NCI-H82 treated with DMSO at 0.1 percent for 48 hours (cell line): ENCODE results near the gene TRIM8.

Source experiments
- DNase-seq: peaks from one replicate; lab custom pipeline; 2025; ENCODE audit not compliant: unreplicated experiment; lab: John Stamatoyannopoulos, UW

The TRIM8 gene, protein sequence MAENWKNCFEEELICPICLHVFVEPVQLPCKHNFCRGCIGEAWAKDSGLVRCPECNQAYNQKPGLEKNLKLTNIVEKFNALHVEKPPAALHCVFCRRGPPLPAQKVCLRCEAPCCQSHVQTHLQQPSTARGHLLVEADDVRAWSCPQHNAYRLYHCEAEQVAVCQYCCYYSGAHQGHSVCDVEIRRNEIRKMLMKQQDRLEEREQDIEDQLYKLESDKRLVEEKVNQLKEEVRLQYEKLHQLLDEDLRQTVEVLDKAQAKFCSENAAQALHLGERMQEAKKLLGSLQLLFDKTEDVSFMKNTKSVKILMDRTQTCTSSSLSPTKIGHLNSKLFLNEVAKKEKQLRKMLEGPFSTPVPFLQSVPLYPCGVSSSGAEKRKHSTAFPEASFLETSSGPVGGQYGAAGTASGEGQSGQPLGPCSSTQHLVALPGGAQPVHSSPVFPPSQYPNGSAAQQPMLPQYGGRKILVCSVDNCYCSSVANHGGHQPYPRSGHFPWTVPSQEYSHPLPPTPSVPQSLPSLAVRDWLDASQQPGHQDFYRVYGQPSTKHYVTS

GRCh38 chr10:102644066-102644645, at the start of gene TRIM8:
Gene TRIM8, plus strand, starts transcription at chr10:102644479. Its CDS starts 139 bp downstream, at chr10:102644618.
- DNase-seq = no peak

- no peak for DNase-seq
Observed at GRCh38 chr10:102595293-102595692, 49.0 kb upstream of the TRIM8 start.

DNA sequence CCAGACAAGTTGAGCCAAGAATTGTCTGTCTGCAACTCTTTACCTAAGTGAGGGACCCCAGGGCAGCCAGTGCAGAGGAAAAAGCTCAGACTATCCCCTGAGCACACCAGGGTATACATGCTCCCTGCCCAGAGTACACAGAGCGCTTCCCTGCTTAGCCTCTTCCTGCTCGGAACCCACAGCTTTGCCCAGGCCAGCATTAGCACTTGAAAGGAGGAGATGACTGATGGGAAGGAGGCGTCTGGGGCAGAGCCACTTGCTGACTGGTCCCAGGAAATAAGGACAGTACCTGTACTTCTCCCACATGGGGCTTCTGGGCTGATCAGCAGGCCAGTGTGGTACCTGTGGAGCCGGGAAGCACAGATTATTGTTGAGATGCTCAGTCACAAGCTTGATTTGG, 48.4 kb upstream of the TRIM8 start:
- DNase-seq = no peak

GRCh38 chr10:102596506-102596971, 47.7 kb upstream of the TRIM8 start:
- DNase-seq = peak; percentile 34

- no peak for DNase-seq
Observed at GRCh38 chr10:102597131-102597991, 46.9 kb upstream of the TRIM8 start.

GRCh38 chr10:102598243-102598642, 46.0 kb upstream of the TRIM8 start:
- no peak for DNase-seq

DNA sequence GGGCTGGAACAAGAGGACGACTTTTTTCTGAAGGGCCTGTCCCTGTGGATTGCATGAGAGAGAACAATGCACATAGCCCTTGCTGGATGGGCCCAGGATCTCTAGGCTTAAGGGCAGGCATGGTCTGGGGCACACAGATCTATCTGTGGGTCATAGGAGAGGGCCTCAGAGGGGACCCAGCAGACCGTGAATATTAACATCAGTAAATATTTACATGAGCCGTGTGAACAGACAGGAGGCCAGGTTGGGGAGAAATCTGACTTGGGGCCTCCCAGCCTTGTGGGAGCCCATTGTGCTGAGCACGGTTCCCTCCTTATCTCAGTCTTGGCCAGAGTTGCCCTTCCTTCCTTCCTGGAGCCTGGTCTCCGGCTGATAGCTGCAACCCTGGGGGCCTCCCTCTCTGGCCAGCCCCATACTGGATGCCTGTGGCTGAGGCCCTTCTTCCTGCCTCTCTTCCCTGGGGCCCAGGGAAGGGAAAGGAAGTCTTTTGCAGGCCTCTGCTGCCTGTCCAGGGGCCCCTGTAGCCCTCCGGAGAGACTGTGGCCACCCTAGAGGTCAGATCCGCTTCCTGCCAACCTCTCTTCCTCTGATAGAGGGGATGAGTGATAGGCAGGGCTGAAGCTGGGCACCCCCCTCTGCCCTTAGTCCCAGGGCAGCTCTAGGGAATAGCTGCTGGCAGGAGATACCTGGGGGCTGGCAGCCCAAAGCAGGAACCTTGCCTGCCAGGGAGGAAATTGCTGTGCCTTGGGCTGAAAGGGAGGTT, 44.5 kb upstream of the TRIM8 start:
- DNase-seq = no peak

- no peak for DNase-seq
Observed at GRCh38 chr10:102600816-102601215, 43.5 kb upstream of the TRIM8 start.

GRCh38 chr10:102601639-102602038, 42.6 kb upstream of the TRIM8 start:
- DNase-seq = no peak

- DNase-seq = no peak
Observed at GRCh38 chr10:102602272-102603045, 41.8 kb upstream of the TRIM8 start.

DNA sequence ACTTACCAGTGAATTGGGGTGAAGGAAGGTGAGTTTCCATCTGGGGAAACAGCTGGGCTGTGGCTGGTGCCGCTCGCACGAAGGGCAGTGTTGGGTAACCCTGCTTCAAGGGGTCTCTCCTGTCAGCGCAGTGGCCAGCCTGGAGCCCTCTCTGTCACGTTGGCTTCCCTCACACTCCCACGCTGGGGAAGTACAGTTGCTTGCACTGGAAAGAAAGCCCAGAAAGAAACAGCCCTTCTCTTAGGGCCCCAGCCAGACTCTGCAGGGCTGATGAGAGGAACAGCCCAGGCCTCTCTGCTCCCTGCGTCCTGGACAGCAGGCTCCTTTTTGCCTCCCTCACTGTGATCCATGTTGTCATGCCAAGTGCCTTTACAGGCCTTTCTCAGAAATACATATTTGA, 40.3 kb upstream of the TRIM8 start:
- DNase-seq = no peak

DNA sequence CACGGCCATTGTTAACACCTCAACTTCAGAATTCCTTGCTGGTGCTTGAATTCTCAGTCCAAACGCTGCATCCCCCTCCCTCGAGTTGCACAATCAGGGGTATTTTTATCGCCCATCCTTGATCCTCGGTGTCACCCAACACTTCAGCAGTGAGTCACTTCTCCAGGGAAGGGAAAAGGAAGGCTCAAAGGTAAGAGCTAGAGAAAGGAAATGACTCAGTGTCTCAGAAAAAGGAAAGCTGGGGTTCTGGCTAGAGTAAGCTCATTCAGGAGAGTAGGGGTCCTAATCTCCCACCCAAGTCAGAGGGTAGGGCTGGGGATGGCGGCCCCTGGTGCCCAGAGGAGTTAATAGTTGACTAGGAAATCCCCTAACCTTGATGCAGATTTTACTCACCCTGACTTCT, 39.8 kb upstream of the TRIM8 start:
- DNase-seq = no peak

- DNase-seq = no peak
Observed at GRCh38 chr10:102605712-102606111, 38.6 kb upstream of the TRIM8 start.

DNA sequence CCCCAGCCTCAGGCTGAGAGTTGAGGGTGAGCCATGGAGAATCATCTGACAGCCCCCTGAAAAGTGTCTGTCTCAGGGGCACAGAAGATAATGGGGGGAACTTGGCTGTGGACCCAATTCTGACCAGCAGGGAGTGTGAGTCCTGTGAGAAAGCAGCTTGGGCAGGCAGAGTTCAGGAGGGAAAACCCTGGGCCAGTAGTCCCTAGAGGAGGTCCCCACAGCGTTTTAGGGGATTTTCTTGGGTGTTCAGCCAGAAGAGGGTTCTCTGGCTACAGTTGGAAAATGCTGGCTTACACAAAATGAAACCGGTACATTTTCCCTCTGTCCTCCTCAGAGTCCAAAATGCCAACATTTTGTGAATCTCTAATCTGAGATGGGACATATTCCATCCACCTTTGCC, 35.8 kb upstream of the TRIM8 start:
- no peak for DNase-seq

DNA sequence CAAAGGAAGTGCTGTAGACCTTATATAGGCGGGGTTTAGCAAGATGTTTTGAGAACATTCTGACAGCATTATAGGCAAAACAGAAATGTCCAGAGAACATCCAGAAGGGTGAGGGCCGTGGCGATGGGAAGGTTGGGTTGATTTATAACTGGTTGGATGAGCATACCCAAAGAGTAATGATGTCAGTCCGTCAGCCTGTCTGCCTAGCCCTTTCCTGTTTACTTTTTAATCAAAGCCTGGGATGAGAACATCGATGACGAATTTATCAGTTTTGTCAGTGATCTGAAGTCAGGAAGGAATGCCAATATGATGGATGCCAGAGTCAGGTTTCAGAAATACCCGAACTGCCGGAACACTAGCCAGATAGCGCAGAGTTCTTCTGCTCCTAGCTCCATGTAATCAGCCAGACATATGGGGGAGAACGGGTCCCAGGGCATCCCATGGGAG, 33.8 kb upstream of the TRIM8 start:
- no peak for DNase-seq

- no peak for DNase-seq
Observed at GRCh38 chr10:102611514-102612087, 32.7 kb upstream of the TRIM8 start.

GRCh38 chr10:102612964-102613275, 31.4 kb upstream of the TRIM8 start:
- DNase-seq = no peak

GRCh38 chr10:102613286-102613685, 31.0 kb upstream of the TRIM8 start:
- no peak for DNase-seq

DNA sequence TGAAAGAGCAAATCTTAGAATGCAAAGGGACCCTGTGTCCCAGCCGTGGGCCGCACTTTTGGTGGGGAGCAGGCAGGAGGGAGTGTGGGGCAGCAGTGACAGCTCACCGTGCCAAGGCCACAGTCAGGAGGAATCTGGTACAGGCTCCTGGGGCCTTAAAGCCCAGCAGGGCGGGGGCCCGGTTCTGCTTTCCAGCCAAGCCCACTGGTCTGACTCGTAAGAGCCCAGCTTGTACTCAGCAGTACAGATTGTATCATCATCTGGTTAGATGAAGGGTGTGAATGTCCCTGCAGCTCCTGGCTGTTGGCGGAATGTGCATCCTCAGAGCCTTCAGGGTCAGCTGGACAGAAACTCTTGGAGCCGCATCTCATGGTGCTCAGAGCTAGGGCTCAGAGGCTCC, 30.5 kb upstream of the TRIM8 start:
- DNase-seq = no peak

DNA sequence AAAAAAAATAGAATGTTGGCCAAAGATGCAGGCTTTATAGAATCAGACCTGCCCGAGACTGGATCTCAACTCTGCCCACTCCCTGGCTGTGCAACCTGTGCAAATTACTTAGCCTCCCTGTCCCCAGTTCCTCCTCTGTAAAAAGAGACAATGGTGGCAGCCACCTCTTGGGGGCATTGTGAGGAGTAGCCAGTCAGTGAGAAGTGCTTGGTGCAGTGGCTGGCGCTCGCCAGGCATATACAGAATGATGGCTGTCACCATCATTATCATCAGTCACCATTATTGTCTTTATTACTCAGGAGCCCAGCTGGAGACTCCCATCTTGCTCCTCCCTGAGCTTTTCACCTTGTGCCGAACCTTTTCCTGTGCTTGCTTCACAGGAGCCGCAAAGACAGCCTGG, 29.4 kb upstream of the TRIM8 start:
- DNase-seq = no peak
